Measurements from ENCODE around the gene RNF213.

The RNF213 gene

GRCh38 chr17:80353718-80354275, 93.1 kb downstream of the RNF213 start:
- no peak for DNase-seq

GRCh38 chr17:80354336-80354735, 93.7 kb downstream of the RNF213 start:
- no peak for DNase-seq

GRCh38 chr17:80356231-80356856, 95.7 kb downstream of the RNF213 start:
- no peak for DNase-seq

GRCh38 chr17:80358131-80358530, 97.5 kb downstream of the RNF213 start:
- no peak for DNase-seq

GRCh38 chr17:80358861-80359260, 98.2 kb downstream of the RNF213 start:
- DNase-seq = no peak

GRCh38 chr17:80359422-80360110, 98.9 kb downstream of the RNF213 start:
- DNase-seq = no peak

DNA sequence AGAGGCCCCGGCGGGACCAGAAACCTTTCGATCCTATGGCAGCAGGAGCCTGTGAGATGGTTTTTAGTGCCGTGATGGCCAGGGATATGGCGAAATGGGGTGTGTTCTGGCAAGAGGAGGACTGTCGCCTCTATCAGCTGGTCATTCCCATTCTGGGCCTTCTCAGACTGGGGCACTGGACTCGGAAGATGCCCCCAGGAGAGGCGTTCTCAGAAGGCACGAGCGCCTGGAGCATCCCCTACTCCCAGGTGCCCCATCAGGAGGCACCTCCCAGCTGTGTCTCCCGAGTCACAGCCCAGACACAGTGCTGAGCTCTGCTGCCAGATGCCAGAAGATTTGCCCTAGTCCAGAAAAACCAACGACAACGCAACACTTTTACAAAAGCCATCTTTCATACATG, 99.7 kb downstream of the RNF213 start:
- no peak for DNase-seq

DNA sequence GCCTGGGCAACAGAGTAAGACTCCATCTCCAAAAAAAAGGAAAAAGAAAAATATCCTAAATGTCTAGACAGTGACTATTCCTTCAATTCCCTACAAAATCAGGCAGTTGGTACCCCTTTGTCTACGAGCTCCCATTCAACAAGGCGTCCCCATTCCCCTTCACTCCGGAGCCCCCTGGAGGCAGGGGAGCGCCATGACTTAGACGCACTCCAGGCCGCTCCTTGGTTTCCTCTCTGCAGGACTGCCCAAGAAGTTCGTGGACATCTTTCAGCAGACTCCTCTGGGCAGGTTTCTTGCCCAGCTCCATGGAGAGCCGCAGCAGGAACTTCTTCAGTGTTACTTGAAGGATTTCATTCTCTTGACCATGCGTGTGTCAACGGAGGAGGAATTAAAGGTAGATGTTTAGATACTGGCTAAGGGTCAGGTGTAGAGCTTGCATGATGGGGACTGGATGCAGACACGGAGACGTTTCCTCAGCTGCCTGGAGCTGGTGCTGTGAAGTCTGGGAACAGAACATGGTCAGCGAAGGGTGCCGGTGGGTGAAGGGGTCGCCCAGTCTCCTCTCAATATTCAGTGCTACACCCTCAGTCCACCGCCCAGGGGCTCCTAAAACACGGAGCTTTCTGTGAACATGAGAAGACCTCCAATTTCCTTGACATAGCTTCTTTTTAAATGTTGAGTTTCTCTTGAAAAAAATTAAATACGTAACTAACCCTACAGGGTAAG, 101.0 kb downstream of the RNF213 start:
- no peak for DNase-seq

- DNase-seq = no peak
These were observed 101.9 kb downstream of the RNF213 start for GRCh38 chr17:80362428-80363119.

DNA sequence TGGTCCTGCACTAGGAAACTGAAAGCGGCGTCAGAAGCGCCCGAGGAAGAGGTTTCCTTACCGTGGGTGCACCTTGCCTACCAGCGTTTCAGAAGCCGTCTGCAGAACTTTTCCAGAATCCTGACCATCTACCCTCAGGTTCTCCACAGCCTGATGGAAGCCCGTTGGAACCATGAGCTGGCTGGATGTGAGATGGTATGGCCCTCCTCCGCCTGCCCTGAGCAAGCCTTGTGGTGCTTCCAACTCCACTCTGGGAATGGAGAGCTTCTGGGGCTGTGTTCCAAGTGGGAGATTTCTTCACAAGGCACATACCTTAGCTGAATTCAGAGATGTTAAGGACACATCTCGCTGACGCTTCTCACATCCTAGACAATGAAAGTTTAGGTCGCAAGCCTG, 102.5 kb downstream of the RNF213 start:
- no peak for DNase-seq

GRCh38 chr17:80363518-80364090, 103.0 kb downstream of the RNF213 start:
- DNase-seq = no peak

- DNase-seq = no peak
These were observed 103.5 kb downstream of the RNF213 start for GRCh38 chr17:80364091-80364691.

DNA sequence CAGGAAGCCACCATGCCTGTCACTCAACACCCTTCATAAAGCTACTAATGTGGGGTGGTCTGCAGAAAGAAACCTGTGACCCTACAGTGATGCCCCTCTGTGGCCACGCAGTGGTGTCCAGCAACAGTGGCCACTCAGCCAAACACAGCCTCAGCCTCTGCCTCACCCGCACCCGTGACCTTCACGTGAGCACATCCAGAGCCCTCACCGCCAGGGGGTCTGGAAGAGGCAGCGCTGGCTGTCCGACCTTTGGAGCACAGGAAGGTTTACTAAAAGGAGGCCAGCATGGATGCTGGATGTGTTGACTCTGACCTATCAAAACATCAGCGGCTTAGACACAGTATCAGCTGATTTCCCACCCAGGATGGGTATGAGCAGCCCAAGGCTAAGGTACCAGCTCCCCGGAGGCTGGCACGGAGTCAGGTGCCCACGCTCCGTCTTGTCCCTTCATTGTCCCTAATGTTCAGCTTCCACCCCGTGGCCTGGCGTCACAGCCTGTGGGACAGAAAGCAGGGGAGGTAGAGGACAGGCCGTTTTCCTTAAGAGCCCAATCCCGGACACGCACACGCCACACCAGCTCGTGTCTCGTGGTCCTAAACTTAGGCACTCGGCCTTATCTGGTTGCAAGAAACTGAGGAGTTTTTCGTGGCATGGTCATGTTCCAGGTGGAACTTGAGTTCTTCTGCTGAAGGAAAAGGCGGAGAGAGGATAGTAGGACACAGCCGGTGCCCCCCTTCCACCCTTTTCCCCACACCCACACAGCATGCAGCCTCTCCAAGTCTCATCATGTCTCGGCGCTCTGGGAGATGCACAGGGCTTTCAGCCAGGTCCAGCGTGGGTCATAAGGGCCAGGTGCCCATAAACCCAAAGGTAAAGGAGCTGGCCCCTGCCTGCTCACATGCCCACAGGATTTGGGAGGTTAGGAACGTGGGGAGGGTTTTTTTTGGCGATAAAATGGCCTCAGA, 104.6 kb downstream of the RNF213 start:
- no peak for DNase-seq

DNA sequence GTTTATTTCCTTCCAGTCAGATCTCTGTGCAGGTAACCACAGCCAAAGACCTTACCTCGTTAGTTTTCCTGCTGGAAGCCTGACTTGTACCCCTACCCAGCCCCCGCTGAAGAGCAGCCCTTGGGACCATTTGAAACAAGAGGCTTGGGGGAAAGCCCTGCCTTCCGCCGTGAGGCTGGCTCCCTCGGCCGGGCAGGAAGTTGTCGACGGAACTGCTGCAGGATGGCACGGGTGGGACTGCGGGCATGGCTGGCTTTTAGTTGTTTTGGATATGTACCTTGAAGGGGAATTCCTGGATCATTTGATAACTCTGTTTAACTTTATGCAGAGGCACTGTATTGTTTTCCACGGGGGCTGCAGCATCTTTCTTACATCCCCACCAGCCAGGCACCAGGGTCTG, 105.3 kb downstream of the RNF213 start:
- no peak for DNase-seq

- no peak for DNase-seq
These were observed 106.9 kb downstream of the RNF213 start for GRCh38 chr17:80367503-80367902.

DNA sequence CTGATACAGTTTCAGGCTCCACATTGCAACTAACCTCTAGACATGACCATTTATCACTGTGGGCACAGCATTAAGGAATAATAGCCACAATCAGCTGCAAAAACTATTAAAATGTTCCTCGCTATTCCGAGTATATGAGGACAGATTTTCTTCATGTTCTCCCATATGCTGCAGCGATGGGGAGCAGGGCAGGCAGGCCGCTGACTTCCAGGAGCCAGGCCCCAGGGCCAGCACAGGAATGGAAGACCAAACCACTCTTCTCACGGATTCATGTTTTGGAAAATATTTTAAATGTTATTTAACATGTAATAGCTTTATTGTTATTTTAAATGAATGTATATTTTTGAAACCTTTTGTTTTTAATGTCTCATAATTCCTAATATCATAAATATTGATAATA, 110.5 kb downstream of the RNF213 start:
- DNase-seq = no peak

- DNase-seq = no peak
These were observed 111.8 kb downstream of the RNF213 start for GRCh38 chr17:80372456-80372855.

DNA sequence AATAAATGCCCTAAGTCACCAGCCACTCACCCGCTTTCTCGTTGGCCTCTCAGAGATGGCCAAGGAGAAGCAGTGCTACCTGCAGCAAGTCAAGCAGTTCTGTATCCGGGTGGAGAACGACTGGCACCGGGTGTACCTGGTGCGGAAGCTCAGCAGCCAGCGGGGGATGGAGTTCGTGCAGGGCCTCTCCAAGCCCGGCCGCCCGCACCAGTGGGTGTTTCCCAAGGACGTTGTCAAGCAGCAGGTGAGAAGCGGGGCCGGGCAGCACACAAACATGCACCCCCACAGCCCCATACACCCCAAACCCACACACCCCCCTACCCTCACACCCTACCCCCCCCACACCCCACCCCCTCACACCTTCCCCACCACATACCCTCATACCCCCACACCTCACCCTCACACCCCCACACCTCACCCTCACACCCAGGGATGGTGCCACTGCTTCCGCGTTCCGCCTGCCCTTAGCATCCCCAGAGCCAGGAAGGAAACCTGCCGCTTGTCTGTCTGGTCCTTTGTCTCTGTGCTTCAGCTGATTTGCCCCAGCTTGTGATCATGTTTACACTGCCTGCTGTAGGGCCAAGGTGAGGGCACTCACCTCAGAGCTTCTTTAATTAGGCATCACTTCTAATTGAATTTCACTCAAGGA, 112.4 kb downstream of the RNF213 start:
- DNase-seq = peak; percentile 1

- no peak for DNase-seq
These were observed 113.5 kb downstream of the RNF213 start for GRCh38 chr17:80374039-80374731.
